Spleen (tissue), 11 donors: ENCODE results near the gene ABAT. TPM values are rescaled to one million over a fixed set of nuclear protein-coding genes. Genes with fewer than 3 reads are reported as not detected.

ENCODE experiments used
- DNase-seq: peaks from one replicate; pipeline ENCODE4 v3.0.0-alpha.2; 2020
- H3K27ac ChIP-seq, 8 donors: fragments of 200-600 bp; sonication (generic) in 7 of 8; 1 replicate in 4 of 8; 2 replicates in 4 of 8; pipeline versions ENCODE4 v1.5.0 to v1.8.0; 2016 to 2021; ENCODE audit warnings: inconsistent platforms in 4 of 8, mild to moderate bottlenecking in 4 of 8, moderate library complexity in 1 of 8
- H3K27me3 ChIP-seq, 7 donors: fragments of 200-600 bp; sonication (generic) in 6 of 7; replicated peaks in 1 of 7; 1 replicate in 4 of 7; 2 replicates in 3 of 7; pipeline versions ENCODE4 v1.5.0 to v1.8.0; 2016 to 2021; ENCODE audit warnings: inconsistent platforms in 3 of 7, mild to moderate bottlenecking in 1 of 7
- H3K36me3 ChIP-seq, 6 donors: fragments of 200-600 bp; sonication (generic) in 5 of 6; 1 replicate in 4 of 6; 2 replicates in 2 of 6; pipeline versions ENCODE4 v1.5.0 to v1.8.0; 2016 to 2021; ENCODE audit warnings: inconsistent platforms in 2 of 6
- H3K4me1 ChIP-seq, 6 donors: fragments of 200-600 bp; sonication (generic) in 5 of 6; 1 replicate in 3 of 6; 2 replicates in 3 of 6; pipeline versions ENCODE4 v1.5.0 to v1.8.0; 2016 to 2021; ENCODE audit warnings: inconsistent platforms in 3 of 6
- H3K4me3 ChIP-seq, 8 donors: fragments of 200-600 bp; sonication (generic) in 7 of 8; 1 replicate in 4 of 8; 2 replicates in 4 of 8; pipeline versions ENCODE4 v1.5.0 to v1.8.0; 2016 to 2021; ENCODE audit warnings: inconsistent platforms in 4 of 8, mild to moderate bottlenecking in 4 of 8, moderate library complexity in 2 of 8
- H3K9me3 ChIP-seq, 8 donors: fragments of 200-600 bp; sonication (generic) in 7 of 8; 1 replicate in 4 of 8; 2 replicates in 4 of 8; pipeline versions ENCODE4 v1.5.0 to v1.8.0; 2016 to 2021; ENCODE audit warnings: inconsistent platforms in 4 of 8
- CTCF ChIP-seq, 11 experiments: fragments of 200-600 bp in 7 of 11; fragments of 450-650 bp in 4 of 11; sonication (generic) in 4 of 11; IDR thresholded peaks in 8 of 11; conservative IDR thresholded peaks in 3 of 11; 1 replicate in 7 of 11; 2 replicates in 4 of 11; pipeline versions ENCODE4 v1.4.0 to v1.8.0; 2016 to 2021; ENCODE audit warnings: antibody characterized with exemption in 11 of 11, inconsistent platforms in 4 of 11, mild to moderate bottlenecking in 1 of 11
- POLR2A ChIP-seq, 3 donors: fragments of 450-650 bp; IDR thresholded peaks; one replicate each; pipeline ENCODE4 v1.5.1; 2017; ENCODE audit warnings: antibody characterized with exemption in 3 of 3, mild to moderate bottlenecking in 1 of 3
- POLR2AphosphoS5 ChIP-seq, 3 donors: sonication (generic); formaldehyde crosslinking; IDR thresholded peaks; one replicate each; pipeline ENCODE4 v1.5.1; 2017; ENCODE audit warnings: antibody characterized with exemption in 3 of 3
- WGBS, 5 donors: extraction: QIAGEN DNeasy Blood & Tissue Kit in 3 of 5; methylation state at CpG; one replicate each; pipeline versions ENCODE4 v1.1.5 to v1.1.7; 2013 to 2018; 5-methylcytosine and 5-hydroxymethylcytosine counted together
- intact Hi-C: fragments of 100-400 bp; cut with DNase I; formaldehyde crosslinking; loops from one replicate; pipeline ENCODE4 v1.15.0; 2023; ENCODE audit warnings: low total_unique reads
- polyA plus RNA-seq, 3 donors: library from polyadenylated mRNA; stranded (reverse); fragments of 200-250 nt; gene quantifications; one replicate each; pipeline ENCODE4 v1.2.1, GENCODE V29; 2013
- total RNA-seq, 7 donors: library from RNA; depleted of rRNA in 3 of 7; stranded (reverse); fragments of >200 nt in 3 of 7; fragmentation: NEBNext Ultra II Directional in 4 of 7; extraction: Animal tissue kit (Norgen Biotek cat#: 25700) in 4 of 7; gene quantifications; one replicate each; pipeline versions ENCODE4 v1.1.0 to v1.2.1, GENCODE V29; 2016 to 2021
- donor health status: healthy with polysubstance abuse.
- donor health status: DM: no; HTN: no; CAD: no; lungs with moderate emphysema.
- donor health status: DM: no; HTN: no; CAD: no.
- donor health status: Bipolar disorder and iron deficiency.
- donor health status: healthy.
- donor health status: DM: no; HTN: no; CAD: no.
- donor health status: DM: yes; HTN: yes; CAD: no.

The ABAT gene
- total and polyA plus RNA-seq, 10 donors, result 3.9 to 13.5 (median 8.3) TPM

GRCh38 chr16:8686031-8686621, 11.7 kb downstream of the ABAT start:
- WGBS, 5 donors, result 56 to 66% (median 59%) methylated on average over 7 of the region's 7 CpGs
- H3K4me1 ChIP-seq, result no peaks in the 10 kb centered on the region
- DNase-seq, result peak; percentile 54
- H3K9me3 ChIP-seq, result peaks cover 0 to 25% (median 21%) of the 10 kb centered on the region in 8 donors
- H3K4me3 ChIP-seq, result no peak overlapping the region
- no peaks in the 10 kb centered on the region for H3K27me3 ChIP-seq
- no peak for TF ChIP-seq CTCF (IDR thresholded peaks at IDR 0.05 in 8 of 11, conservative IDR thresholded peaks at IDR 0.05 in 3 of 11)
- no peak for TF ChIP-seq POLR2AphosphoS5 (IDR thresholded peaks at IDR 0.05)
- TF ChIP-seq POLR2A (IDR thresholded peaks at IDR 0.05), result no peak
- peaks cover 0 to 44% (median 0%) of the 10 kb centered on the region in 6 donors for H3K36me3 ChIP-seq
- no peak overlapping the region for H3K27ac ChIP-seq
- intact Hi-C loops, result no loop called here

GRCh38 chr16:8686879-8687278, 12.5 kb downstream of the ABAT start:
- TF ChIP-seq CTCF (IDR thresholded peaks at IDR 0.05 in 8 of 11, conservative IDR thresholded peaks at IDR 0.05 in 3 of 11) (no peak), POLR2AphosphoS5 (IDR thresholded peaks at IDR 0.05) (no peak), POLR2A (IDR thresholded peaks at IDR 0.05) (no peak)
- Histone ChIP-seq H3K4me3 (no peak overlapping the region), H3K9me3 (peaks cover 0 to 25% (median 21%) of the 10 kb centered on the region in 8 donors), H3K4me1 (no peaks in the 10 kb centered on the region), H3K27me3 (no peaks in the 10 kb centered on the region), H3K27ac (no peak overlapping the region), H3K36me3 (peaks cover 0 to 44% (median 0%) of the 10 kb centered on the region in 6 donors)
- peak; percentile 33 for DNase-seq
- WGBS, 5 donors, result 90 to 96% (median 93%) methylated on average over 9 of the region's 9 CpGs
- intact Hi-C loops, result no loop called here

- Histone ChIP-seq H3K27ac (no peak overlapping the region), H3K4me3 (no peak overlapping the region), H3K4me1 (no peaks in the 10 kb centered on the region), H3K9me3 (peaks cover 0 to 25% (median 21%) of the 10 kb centered on the region in 8 donors), H3K36me3 (peaks cover 0 to 46% (median 0%) of the 10 kb centered on the region in 6 donors), H3K27me3 (no peaks in the 10 kb centered on the region)
- DNase-seq, result no peak
- no peak for TF ChIP-seq POLR2A (IDR thresholded peaks at IDR 0.05)
- TF ChIP-seq CTCF (IDR thresholded peaks at IDR 0.05 in 8 of 11, conservative IDR thresholded peaks at IDR 0.05 in 3 of 11), result no peak
- no peak for TF ChIP-seq POLR2AphosphoS5 (IDR thresholded peaks at IDR 0.05)
- 29 to 73% (median 62%) methylated on average over 1 of the region's 1 CpG for WGBS, 5 donors
- intact Hi-C loops, result no loop called here
Observed at GRCh38 chr16:8689686-8690085, 15.3 kb downstream of the ABAT start.

GRCh38 chr16:8691728-8692127, 17.3 kb downstream of the ABAT start:
- WGBS, 5 donors, result 79 to 89% (median 80%) methylated on average over 8 of the region's 8 CpGs
- intact Hi-C loops, result no loop called here
- DNase-seq, result no peak
- no peaks in the 10 kb centered on the region for H3K27me3 ChIP-seq
- H3K4me3 ChIP-seq, result no peak overlapping the region
- TF ChIP-seq POLR2AphosphoS5 (IDR thresholded peaks at IDR 0.05) (no peak), CTCF (IDR thresholded peaks at IDR 0.05 in 8 of 11, conservative IDR thresholded peaks at IDR 0.05 in 3 of 11) (no peak), POLR2A (IDR thresholded peaks at IDR 0.05) (no peak)
- peaks cover 0 to 51% (median 0%) of the 10 kb centered on the region in 6 donors for H3K36me3 ChIP-seq
- no peaks in the 10 kb centered on the region for H3K4me1 ChIP-seq
- no peak overlapping the region for H3K27ac ChIP-seq
- peaks cover 0 to 25% (median 21%) of the 10 kb centered on the region in 8 donors for H3K9me3 ChIP-seq
